ENCODE measurements around the gene CRYBA2.

Gene CRYBA2

GRCh38 chr2:218956039-218956438 is 37.2 kb downstream of the CRYBA2 start:
- H3K4me3 ChIP-seq (ENCODE audit: low read length) = no peak overlapping the region
- no peak for DNase-seq (ENCODE audit: low read depth)
- TF ChIP-seq CTCF (conservative IDR thresholded peaks at IDR 0.05; ENCODE audit: low read depth, low read length) = no peak

GRCh38 chr2:218954541-218955300 is 38.5 kb downstream of the CRYBA2 start:
- DNase-seq (ENCODE audit: low read depth) = no peak
- no peak for TF ChIP-seq CTCF (conservative IDR thresholded peaks at IDR 0.05; ENCODE audit: low read depth, low read length)
- no peak overlapping the region for H3K4me3 ChIP-seq (ENCODE audit: low read length)

GRCh38 chr2:218953366-218953954 is 39.8 kb downstream of the CRYBA2 start:
- peak; percentile 17 for TF ChIP-seq CTCF (conservative IDR thresholded peaks at IDR 0.05; ENCODE audit: low read depth, low read length)
- no peak overlapping the region for H3K4me3 ChIP-seq (ENCODE audit: low read length)
- DNase-seq (ENCODE audit: low read depth) = no peak

- TF ChIP-seq CTCF (conservative IDR thresholded peaks at IDR 0.05; ENCODE audit: low read depth, low read length) = no peak
- no peak overlapping the region for H3K4me3 ChIP-seq (ENCODE audit: low read length)
- DNase-seq (ENCODE audit: low read depth) = no peak
Observed at GRCh38 chr2:218952160-218952559, 41.1 kb downstream of the CRYBA2 start.

GRCh38 chr2:218946621-218947020 is 46.6 kb downstream of the CRYBA2 start:
- no peak for DNase-seq (ENCODE audit: low read depth)
- H3K4me3 ChIP-seq (ENCODE audit: low read length) = no peak overlapping the region
- TF ChIP-seq CTCF (conservative IDR thresholded peaks at IDR 0.05; ENCODE audit: low read depth, low read length) = no peak

- DNase-seq (ENCODE audit: low read depth) = no peak
- no peak overlapping the region for H3K4me3 ChIP-seq (ENCODE audit: low read length)
- TF ChIP-seq CTCF (conservative IDR thresholded peaks at IDR 0.05; ENCODE audit: low read depth, low read length) = no peak
Observed at GRCh38 chr2:218944759-218945404, 48.3 kb downstream of the CRYBA2 start.
